ENCODE data around the gene MAGT1. TPM values are rescaled to one million over a fixed set of nuclear protein-coding genes. Genes with fewer than 3 reads are reported as not detected.

The MAGT1 gene
- 118 and 144 TPM in 2 replicates for total RNA-seq

DNA sequence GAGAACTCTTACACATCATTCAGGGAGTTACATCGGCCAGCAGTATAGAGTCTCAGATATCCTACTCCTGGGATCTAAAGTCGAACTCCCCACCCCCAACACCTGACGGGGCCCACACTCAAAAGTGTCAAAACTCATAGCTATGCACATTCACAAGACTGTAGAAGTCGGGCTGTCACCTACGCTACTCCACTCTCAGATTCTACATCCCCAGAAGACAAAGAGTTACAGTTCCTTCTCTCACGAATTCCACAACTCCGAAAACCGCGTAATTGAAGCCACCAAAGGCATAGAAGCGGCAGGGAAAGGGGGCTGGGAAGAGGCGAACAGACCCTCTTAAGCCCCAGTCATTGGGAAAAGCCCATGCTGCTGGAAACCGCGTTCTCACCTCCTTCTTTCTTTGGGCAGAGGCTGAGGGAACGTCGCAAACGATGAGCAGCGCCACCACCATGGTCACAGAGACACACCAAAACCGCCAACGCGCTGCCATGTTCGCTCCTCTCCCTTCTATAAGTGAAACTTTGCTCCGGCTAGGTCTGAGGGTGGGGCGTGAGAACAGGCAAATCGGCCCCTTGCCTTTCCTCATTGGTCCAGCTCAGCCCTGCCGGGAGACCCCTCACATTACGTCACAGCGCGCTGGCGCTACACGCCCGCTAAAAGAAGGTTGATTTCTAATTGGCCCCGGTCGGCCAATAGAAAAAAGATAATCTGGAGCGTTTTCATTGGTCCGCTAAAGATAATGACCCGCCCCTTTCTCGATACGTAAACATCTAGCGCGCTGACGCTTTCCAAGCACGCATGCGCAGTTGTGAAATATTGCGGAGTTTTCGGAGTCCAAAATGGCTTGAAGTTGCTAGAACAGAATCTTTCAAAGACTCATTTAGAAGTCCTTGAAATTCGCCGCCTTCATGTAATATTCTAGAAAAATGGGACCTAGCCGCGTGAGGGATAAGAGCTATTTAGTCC, at the start of gene MAGT1:
MAGT1 (minus strand) TSS at position 515 of the 966 bp plus-strand sequence; CDS start at position 490, 25 bp downstream.

DNA sequence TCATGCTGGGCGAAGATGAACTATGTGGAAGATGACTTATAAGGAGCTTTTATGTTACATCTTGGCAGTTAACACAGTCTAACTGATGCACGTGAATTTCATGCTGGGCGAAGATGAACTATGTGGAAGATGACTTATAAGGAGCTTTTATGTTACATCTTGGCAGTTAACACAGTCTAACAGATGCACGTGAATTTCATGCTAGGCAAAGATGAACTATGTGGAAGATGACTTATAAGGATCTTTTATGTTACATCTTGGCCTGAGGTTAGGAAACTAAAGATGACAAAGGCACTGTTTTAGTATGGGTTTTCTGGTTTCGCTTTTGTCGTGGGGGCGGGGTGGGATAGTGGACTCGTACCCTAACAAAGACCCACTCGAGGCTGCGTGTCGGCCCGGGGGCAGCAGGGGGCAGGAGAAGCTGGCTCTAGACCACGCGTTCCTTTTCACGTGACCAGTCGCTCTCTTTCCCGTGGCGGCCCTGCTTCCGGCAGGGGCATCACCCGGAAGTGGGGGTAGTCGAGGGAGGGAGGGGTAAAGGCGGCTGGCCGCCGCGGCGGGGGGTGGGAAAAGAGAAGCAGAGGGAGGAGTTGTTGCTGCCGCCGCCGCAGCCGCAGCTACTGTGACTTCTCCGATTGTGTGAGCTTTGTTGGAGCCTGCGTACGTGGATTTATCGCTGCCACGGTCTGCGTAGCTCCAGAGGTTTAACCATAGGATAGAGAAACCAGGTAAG, 15.0 kb upstream of the MAGT1 start, which contains the start of gene ATP7A:
ATP7A (plus strand) TSS at position 586 of the 733 bp plus-strand sequence. CDS start 60,949 bp downstream, outside the sequence.

DNA sequence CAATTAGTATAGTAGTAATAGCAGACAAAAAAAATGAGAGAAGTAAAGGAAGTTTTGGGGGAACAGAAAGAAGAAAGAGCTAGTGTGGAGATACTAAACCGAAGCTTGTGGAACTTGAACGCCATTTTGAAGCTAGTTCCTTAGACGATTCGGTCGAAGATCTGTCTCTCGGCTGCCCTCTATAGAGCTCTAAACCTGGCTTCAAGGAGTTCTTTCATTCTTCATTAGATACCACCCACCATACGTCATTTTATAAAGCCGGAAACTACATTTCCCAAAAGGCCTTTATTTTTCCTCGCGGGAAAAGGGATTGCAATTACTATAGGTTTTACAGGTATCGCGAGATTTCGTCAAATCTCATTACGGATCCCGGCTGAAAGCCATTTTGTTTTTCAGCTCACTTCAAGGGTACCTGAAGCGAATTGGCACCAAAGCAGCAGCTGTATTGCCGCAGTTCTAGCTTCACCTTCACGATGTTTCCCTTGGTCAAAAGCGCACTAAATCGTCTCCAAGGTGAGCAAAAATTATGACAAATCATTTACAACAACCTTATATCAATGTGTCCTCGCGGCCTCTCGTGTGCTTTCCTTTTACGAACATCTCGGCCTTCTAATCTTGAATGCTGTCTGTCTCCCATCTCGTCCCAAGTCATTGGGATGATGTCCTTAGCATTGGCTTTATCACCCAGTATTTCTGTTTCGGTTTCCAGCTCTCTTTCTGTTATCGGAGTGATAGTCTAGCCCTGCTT, 4.0 kb upstream of the MAGT1 start, which contains the start of gene COX7B:
COX7B (plus strand) TSS at position 388 of the 748 bp plus-strand sequence; CDS start at position 474, 86 bp downstream.

DNA sequence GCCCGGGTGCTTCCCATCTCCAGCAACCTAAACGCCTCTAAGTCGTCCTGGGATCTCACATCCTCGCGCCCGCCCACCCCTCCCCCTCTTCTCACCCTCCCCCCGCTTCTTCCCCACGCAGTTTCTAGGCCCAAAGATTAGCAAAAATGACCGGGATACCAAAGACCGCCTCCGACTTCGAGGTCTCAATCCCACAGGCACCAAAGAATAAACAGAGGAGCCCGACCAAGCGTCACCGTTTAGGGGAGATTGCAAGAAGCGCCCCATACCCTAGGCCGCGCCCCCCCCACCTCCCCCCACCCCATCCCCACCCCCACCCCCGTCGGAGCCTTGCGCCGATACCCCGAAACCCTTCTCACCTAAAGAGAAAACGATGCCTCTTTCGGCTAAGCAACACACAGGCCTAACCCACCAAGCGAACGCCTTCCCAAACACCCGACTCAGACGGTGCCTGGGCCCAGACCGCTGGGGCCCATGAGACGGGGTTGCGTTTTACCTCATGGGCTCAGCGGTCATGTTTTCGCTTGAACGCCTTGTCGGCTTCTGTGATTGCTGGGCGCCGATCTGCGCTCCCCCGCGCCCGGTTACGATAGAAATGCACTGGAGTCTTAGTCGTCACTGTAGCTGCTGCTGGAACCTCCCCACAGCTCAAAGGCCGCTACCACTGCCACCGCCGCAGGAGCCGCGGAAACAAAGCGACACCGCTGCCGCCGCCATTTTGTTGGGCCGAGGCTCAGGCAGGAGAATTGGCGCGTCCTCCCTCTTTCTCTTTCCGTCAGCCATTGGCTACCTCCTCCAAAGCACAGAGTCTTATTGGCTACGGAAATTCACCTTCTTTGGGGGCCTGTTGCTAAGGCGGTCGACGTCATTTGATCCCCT, 109.5 kb downstream of the MAGT1 start, which contains the start of gene ATRX:
ATRX (minus strand) TSS at position 731 of the 879 bp plus-strand sequence; CDS start at position 516, 215 bp downstream.

Other genes starting within 250 kb of the MAGT1 start
- gene ATRX, start 109.2 kb downstream of the MAGT1 start, total RNA-seq = 78.8 and 79.4 TPM in 2 replicates
- gene COX7B, start 4.0 kb upstream of the MAGT1 start, total RNA-seq = 363 and 415 TPM in 2 replicates
- 9.7 and 12.0 TPM in 2 replicates for gene ATP7A, start 15.3 kb upstream of the MAGT1 start, total RNA-seq
- gene PGAM4, start 74.2 kb upstream of the MAGT1 start, total RNA-seq = 0.25 TPM in 1 of 2 replicates, not detected in the other
- gene PGK1, start 208.8 kb upstream of the MAGT1 start, total RNA-seq = 369 and 371 TPM in 2 replicates
- 24.9 and 44.2 TPM in 2 replicates for gene TAF9B, start 244.2 kb upstream of the MAGT1 start, total RNA-seq